NCI-H1417 (cell line): ENCODE data around the gene PLD1.
A peak's percentile ranks its signal among the peaks of the same experiment; 100 is the strongest.
"Not testable (repeated sequence)": the region's sequence is repeated elsewhere in the genome, so short reads cannot be mapped to it uniquely, and the experiment has no call there.

Experiments used
- DNase-seq, 3 experiments: peaks; one replicate each; lab custom pipeline; 2025; lab: John Stamatoyannopoulos, UW

Gene PLD1

GRCh38 chr3:171699601-171700000 lies 110.7 kb downstream of the PLD1 start:
- no peak for DNase-seq

- no peak for DNase-seq
These were observed 113.5 kb downstream of the PLD1 start for GRCh38 chr3:171696805-171697204.

GRCh38 chr3:171695426-171695825 lies 114.9 kb downstream of the PLD1 start:
- DNase-seq = no peak

- no peak for DNase-seq
These were observed 115.4 kb downstream of the PLD1 start for GRCh38 chr3:171694888-171695287.

GRCh38 chr3:171692551-171692950 lies 117.7 kb downstream of the PLD1 start:
- DNase-seq = not testable (repeated sequence)

GRCh38 chr3:171691485-171691884 lies 118.8 kb downstream of the PLD1 start:
- no peak for DNase-seq

GRCh38 chr3:171690281-171690680 lies 120.0 kb downstream of the PLD1 start:
- no peak for DNase-seq

- no peak for DNase-seq
These were observed 121.7 kb downstream of the PLD1 start for GRCh38 chr3:171688593-171688992.

GRCh38 chr3:171688002-171688401 lies 122.3 kb downstream of the PLD1 start:
- DNase-seq = no peak

GRCh38 chr3:171687581-171687980 lies 122.7 kb downstream of the PLD1 start:
- no peak for DNase-seq

GRCh38 chr3:171687064-171687463 lies 123.2 kb downstream of the PLD1 start:
- no peak for DNase-seq

GRCh38 chr3:171685116-171685895 lies 125.0 kb downstream of the PLD1 start:
- no peak for DNase-seq

GRCh38 chr3:171684221-171684620 lies 126.1 kb downstream of the PLD1 start:
- DNase-seq = no peak

- no peak for DNase-seq
These were observed 127.5 kb downstream of the PLD1 start for GRCh38 chr3:171682743-171683142.

GRCh38 chr3:171680726-171681411 lies 129.4 kb downstream of the PLD1 start:
- DNase-seq = peak in 2 of 3 experiments; percentile 39 to 77

- peak in 2 of 3 experiments; percentile 45 to 86 for DNase-seq
These were observed 131.3 kb downstream of the PLD1 start for GRCh38 chr3:171678971-171679492.

- DNase-seq = no peak
These were observed 132.6 kb downstream of the PLD1 start for GRCh38 chr3:171677706-171678105.

- DNase-seq = no peak
These were observed 133.6 kb downstream of the PLD1 start for GRCh38 chr3:171676601-171677175.

GRCh38 chr3:171673951-171674350 lies 136.3 kb downstream of the PLD1 start:
- no peak for DNase-seq

GRCh38 chr3:171672538-171672937 lies 137.7 kb downstream of the PLD1 start:
- DNase-seq = no peak

GRCh38 chr3:171672124-171672523 lies 138.2 kb downstream of the PLD1 start:
- no peak for DNase-seq

- no peak for DNase-seq
These were observed 138.6 kb downstream of the PLD1 start for GRCh38 chr3:171671709-171672108.

GRCh38 chr3:171666516-171666915 lies 143.8 kb downstream of the PLD1 start:
- DNase-seq = no peak
